HG03460 (cell line): ENCODE results near the gene JAK1.

Source experiments
- ATAC-seq: cut with Tn5 transposase; IDR thresholded peaks from one replicate; pipeline ENCODE4 v1.9.1; 2021; ENCODE audit not compliant: unreplicated experiment

The JAK1 gene

DNA sequence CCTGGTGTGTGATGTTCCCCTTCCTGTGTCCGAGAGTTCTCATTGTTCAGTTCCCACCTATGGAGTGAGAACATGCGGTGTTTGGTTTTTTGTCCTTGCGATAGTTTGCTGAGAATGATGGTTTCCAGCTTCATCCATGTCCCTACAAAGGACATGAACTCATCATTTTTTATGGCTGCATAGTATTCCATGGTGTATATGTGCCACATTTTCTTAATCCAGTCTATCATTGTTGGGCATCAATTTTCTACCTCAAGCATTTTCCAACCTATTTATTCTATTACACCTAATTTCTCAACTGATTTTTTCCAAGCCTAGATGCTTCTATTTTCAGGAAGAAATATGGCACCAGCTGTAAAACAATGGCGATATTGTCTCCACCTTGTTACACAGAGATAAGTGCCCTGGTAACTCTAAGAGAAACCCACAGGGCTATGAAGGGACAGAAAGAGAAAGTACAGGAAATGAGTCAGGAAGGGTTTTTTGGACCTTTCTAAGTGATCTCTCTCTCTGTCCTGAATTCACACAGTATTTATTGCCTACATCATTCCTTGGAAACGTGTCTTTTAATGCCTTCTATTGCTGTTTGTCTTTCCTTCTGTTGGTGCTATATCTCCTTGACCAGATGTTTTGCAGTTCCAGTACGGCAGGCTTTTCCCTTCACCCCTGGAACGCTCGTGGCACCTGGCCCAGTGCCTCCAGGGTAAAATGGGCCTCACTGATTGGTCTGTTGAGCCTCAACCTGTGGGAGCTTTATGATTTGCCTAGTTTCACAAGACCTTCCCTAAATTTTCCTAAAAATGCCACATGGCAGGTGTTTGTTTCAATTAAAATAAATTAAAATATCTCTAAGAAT lies 14.6 kb upstream of the JAK1 start:
- no peak for ATAC-seq

DNA sequence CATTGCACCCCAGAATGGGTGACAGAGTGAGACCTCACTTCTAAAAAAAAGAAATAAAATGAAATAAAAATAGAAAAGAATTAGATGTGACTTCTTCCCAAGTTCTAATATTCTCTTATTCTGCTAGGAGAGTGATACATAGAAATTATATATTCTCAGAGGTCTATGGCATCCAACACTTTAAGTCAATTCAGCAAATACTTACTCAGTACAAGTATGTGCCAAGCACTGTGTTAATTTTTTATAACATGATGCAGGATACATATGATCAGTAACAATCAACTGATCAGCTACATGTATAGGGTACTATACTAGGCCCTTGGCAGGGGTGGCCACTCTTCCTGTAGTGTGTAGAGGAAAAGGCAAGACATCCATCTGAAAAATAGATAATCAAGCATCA lies 13.0 kb upstream of the JAK1 start:
- ATAC-seq: no peak

DNA sequence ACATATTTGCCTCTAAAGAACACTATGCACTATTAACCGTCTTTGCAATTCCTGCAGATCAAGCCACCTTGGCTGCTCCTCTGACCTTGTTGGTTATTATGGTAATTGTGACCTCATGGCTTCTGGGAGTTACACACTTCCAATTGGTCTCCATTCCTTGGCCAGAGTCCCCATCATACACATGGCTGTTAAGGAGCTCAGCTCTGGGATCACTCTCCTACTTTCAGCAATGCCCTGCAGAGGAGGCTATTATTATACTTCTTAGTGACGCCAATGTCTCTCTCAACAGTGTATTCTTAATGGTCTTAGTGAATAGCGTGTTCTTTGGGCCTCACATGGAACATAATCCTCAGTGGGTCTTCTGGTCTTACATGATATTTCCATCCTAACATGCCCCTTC lies 10.0 kb upstream of the JAK1 start:
- no peak for ATAC-seq

DNA sequence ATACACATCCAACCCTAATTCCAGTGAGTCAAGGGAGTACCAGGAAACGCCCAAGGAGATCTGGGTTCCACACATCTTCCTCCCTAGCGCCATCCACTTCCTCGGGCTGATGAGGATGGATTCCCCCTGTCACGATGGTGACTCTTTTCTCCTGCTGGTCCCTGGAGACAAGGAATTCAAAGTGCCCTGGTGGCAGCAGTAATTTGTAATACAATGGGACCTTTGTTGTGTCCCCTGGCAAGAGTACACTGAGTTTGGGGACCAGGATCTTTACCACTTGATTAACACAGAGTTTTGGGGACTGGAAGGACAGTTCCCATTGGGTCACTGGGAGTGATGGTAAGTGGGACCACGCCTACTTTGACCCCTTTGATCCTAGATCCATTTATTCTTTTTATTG lies 9.4 kb upstream of the JAK1 start:
- no peak for ATAC-seq

DNA sequence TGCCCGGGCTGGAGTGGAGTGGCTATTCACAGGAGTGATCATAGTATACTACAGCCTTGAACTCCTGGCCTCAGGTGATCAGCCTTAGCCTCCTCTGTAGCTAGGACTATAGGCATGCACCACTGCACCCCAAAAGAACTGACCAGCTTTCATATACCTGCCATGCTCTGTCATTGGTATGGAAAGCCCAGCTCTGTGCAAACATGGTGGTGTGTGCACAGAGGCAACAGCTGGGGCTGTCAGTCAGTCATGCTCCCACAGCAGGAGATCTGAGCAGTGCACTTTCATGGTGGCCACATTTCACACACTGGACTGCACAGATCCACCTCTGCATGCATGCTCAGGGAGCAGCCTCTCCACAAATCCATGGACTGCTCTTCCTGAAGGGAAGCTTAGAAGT lies 8.8 kb upstream of the JAK1 start:
- ATAC-seq: no peak

DNA sequence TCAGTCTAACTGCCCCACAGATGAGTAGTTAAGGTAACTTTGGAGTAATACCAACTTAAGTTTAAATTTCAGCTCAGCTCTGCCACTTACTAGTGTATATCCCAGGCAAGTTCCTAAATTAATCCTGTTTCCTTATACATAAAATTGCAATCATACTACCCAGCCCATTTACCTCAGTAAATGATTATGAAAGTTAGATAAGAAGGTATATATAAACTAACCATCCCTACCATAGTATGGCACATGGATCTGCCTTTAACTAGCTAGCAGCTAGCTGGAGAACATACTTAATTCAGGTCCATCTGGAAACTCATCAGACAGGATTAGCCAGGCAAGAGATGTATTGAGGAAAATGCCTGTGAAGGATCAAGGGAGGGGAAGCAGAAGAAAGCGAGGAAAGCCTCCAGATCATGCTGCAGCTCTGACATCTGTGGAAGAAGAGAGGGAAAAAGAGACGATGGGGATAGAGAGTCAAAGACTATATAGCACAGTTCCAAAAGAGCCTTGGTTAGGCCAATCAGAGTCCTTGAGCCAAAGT lies 8.0 kb upstream of the JAK1 start:
- no peak for ATAC-seq

DNA sequence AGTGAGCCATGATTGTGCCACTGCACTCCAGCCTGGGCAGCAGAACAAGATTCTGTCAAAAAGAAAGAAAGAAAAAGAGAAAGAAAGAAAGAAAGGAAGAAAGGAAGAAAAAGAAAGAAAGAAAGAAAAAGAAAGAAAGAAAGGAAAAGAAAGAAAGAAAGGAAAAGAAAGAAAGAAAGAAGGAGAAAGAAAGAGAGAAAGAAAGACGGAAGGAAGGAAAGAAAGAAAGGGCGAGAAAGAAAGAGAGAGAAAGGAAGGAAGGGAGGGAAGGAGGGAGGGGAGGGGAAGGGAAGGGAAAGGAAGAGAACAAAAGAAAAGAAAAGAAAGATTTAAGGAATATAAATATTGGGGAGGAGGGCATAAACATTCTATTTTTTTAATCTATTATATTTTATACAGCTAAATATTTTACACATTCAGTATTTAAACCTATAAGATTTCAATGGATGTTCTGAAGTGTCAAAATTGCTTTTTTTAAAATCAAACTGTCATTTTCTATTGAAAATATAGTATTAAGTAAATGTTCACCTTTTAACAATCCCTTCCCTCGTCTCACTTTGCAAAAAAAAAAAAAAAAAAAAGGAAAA lies 6.8 kb upstream of the JAK1 start:
- ATAC-seq: no peak

DNA sequence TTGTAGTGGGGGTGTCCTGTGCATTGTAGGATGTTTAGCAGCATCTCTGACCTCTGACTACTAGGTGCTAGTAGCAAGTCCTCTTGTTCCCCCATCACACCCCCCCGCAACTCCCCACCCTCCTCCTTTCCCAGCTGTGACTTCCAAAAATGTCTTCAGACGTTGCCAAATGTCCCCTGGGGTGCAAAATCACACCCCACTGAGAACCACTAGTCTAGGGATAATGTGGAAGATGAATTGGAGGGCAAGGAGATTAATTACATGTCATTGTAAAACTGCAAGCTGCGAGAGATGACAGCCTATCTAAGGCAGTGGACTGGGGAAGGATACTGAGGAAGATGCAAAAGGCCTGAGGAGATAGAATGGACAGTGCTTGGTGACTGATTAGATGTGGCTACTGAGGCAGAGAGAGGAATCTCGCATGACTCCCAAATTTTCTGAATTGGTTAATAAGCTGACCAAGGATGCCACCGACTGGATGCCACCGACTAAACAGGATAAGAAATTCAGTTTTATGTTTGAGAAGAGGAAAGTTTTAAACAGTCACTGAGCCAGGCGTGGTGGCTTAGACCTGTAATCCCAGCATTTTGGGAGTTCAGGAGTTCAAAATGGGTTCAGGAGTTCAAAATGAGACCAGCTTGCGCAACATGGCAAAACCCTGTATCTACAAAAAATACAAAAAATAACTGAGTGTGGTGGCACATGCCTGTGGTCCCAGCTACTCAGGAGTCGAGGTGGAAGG lies 3.1 kb upstream of the JAK1 start:
- ATAC-seq: no peak

DNA sequence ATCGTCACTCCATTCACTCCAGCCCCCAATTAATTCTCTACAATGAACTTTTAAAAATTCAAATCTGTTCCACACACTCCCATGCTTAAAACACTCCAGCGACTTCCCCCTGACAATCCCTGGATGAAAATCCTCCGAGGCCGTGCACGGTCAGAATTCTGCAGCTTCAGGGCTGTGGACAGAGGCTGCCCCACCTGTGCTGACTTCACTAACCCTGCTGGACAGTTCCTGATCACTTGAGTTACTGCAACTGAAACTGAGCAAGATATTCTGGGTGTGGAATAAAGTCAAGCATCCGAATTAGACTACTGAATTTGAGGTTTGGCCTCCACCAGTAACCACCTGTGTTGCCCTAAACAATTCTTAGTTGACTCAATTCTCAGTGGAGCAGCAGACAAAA lies 1.0 kb upstream of the JAK1 start:
- ATAC-seq: no peak

DNA sequence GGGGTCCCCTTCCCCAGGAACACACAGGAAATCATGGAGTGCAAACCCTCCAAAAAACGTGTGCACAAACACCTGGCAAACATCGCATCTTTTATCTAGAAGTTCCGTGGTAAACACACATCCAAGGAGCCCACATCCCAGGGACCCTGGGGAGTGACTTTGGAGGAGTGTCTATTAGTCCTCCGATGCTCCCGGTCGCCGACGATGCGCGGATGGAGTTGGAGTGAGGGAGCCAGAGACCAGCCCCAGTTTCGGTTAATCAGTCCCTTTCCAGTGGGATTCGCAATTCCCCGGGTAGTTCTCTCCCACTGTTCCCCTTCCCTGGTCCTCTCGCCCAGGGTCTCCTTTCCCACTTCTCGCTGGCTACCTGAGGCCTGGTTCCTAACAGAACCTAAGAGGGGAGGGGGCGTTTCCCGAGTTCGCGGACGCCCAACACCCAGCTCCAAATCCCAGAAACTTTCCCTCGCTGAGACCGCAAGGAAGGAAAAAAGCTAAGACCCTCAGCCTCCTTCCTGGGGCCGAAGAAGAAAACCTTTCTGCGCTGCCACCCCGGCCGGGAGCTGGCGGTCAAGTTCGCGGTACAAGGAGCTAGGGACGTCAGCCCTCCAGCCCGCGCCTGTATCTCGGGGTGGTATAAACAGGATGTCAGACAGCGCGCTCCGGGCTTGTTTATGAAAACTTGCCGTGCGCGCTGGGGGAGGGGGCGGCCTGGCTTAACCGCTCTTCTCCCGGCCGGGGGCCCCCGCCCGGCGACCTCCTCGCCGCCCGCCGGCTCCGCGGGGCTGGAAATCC lies 787 bp downstream of the JAK1 start:
- peak; percentile 42 for ATAC-seq

DNA sequence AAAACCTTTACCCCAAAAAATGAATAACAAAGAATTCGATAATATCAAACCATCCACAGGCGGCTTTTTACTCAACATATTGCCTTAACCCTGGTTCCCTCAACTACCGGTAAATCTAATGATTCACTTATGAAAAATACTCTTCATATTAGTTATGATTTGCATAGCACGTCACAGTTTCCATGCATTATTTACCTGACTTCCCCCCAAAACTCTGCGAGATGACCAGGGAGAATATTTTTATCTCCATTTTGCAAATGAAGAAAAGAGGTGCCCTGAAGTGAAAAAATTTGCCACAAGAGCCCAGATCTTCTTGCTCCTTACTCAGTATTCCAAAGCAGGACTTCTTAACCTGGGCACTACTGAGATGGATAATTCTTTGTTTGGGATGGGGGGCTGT lies 2.9 kb downstream of the JAK1 start:
- no peak for ATAC-seq

DNA sequence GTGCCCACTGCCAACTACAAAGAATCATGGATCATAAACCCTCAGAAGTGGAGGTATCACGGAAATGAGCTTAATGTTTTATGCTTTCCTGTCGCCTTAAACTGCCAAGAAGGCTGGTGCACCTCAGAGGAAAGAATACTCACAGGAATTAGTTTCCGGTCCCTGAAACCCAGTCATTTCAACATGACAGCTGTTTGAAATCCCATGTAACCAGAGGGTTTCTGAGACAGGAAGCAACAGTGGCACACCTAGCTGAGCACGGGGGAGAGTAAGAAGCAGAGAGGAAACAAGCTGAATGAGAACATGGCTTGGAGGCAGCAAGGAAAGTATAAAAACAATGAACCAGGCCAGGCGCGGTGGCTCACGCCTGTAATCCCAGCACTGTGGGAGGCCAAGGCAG lies 3.9 kb downstream of the JAK1 start:
- ATAC-seq: no peak

DNA sequence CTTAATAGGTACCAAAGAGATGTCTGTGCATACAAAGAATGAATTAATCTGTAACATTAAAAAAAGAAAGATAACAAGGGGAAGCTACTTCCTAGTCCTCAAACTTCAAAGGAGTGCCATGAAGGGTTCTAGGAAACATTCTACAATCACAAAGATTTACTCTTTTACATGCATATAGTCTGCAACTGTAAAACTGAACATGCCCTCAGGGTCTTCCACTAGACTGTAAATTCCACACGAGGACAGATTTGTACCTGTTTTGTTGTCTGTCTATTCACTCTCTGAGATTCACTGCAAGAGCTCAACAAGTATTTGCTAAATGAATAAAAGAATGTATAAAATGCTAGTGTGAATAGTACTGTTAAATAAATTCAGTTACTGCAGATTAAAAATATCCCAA lies 4.4 kb downstream of the JAK1 start:
- no peak for ATAC-seq

DNA sequence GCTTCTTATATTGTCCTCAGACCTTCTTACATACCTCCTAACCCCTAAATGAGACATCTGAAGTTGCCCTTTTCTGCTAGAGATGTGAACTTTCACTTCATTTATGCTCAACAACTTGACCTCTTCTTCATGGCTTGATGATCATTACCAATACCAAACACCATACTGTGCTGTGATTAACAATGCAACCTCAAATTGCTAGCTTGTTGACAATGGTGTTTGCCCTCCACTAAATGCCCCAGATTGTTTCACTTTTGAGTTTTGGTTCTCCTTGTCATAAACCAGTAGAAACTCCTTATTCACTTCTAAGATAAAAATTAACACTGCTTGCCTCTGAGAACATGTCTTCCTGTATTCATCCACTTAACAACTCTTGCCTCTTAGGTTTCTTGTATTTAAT lies 5.6 kb downstream of the JAK1 start:
- peak; percentile 73 for ATAC-seq

DNA sequence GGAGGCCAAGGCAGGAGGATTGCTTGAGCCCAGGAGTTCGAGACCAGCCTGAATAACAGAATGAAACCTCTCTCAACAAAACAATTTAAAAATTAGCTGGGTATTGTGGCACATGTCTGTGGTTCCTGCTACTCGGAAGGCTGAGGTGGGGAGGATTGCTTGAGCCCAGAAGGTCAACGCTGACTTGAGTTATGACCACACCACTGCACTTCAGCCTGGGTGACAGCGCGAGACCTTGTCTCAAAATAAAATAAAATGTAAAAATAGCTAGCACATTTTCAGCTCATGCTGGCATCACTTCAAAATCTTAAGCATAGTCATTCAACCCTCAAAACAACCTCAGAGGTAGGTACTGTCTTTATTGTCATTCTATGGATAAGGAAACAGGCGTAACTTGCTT lies 6.4 kb downstream of the JAK1 start:
- no peak for ATAC-seq

DNA sequence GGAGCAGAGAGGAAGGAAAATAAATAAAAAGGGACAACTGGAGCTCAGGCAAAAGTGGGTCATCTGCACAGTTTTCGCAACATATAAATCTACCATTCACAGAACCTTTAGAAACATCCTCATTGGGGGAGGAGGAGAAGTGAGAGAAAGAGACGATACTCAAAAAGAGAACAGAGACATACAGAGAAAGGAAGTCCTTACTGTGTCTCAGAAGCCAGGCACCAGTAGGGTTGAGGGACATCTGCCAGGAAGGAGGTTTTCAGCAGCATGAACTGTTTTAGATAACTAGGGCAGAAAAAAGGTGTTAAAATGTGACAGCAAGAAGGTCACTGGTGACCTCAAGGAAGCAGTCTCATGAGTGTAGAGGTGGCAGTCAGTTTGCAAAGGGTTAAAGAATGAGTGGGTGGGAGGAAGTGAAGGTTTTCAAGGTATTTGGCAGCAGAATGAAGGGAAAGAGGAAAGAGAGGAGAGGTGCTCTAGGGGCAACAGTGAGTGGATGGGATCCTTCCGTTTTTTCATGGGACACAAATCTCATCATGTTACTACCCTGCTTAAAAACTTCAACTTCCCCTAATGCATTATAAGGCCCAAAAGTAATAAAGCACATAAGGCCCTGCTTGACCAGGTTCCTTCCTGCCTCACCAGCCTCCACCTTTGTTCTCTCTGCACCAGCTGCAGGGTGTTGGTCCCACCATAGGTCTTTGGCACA lies 9.5 kb downstream of the JAK1 start:
- peak; percentile 78 for ATAC-seq

DNA sequence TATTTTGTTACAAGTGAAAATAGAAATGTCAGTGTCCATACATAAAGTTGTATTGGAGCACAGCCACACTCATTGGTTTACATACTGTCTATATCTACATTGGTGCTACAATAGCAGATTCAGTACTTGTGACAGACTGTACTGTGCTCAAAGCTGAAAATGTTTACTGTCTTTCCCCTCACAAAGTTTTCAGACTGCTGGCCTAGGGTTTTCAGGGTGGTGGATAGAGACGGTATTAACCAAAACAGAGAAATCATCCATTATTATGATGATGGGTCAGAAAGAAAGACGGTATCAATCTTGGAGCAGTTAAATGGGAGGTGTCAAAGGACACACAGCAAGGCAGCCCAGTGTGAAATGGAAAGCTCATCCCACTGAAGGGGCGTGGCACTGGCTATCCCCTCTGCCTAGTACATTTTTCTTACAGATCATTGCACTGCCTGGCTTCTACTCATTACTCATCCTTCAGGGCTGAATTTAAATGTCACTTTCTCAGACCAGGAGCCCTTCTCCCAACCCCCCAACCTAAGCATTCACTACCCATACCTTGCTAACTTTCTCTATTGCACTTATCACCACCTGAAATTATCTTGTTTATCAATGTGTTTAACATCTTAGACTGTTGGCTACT lies 10.2 kb downstream of the JAK1 start:
- ATAC-seq: no peak

DNA sequence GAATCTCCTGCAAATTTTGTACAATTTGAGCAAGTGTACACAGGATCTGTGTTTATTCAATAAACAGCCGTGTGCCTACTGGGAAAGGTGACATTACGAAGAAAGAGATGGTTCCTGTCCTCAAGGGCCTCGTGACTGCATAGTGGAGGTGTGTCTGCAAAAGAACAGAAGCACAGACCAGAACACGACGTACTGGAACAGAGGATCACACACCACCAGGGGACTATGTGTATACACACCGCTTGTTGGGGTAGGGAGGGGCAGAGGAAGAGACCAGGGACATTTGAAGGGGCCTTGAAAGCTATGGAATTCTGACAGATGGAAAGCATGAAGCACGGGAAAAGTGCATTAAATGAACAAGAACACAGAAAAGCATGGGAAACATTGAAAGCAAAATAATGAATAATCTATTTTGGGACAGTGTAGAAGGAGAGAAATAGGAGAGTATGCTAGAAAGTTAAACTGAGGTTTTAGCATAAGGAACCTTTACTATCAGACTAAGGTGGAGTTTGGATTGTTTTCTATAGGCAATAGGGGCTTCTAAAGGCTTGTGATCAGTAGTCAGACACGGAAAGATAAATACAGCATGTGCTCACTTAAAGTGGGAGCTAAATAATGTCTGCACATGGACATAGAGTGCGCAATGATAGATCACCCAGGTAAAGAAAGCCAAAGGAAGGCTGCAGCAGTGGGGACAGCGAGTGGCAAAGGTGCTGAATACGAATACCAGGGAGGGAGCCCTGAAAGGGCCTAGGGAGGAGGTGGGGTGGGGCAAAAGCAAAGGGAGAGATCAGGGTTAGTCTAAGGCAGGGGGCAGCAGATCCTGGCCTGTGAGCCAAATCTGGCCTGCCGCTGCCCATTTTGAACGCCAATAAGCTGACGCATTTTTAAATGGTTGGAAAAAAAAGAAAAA lies 11.0 kb downstream of the JAK1 start:
- no peak for ATAC-seq

DNA sequence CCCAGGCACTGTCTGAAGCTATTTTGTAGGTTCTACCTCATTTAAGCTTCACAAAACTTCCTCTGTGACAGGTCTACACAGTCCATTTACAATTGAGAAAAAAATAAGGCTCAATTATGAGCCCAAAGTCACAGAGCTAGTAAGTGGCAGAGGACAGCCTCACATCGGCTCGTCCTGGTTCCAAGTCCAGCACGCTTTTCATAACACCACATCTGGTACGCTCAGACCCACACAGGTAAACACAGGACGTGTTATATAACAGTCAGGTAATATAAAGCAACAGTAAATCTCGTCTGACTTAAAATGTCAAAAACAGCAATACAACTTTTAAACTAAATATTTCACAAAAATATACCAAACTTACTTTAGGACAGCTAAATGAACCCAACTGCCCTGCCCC lies 13.1 kb downstream of the JAK1 start:
- no peak for ATAC-seq
